K562 (cell line): ENCODE data around the gene HIKESHI. TPM values are rescaled to one million over a fixed set of nuclear protein-coding genes. Genes with fewer than 3 reads are reported as not detected.
A peak's percentile ranks its signal among the peaks of the same experiment; 100 is the strongest.

Experiments used
- BRD4 ChIP-seq: fragments of 200-600 bp; sonication (generic); IDR thresholded peaks from 2 replicates; pipeline ENCODE4 v1.6.1; 2017; ENCODE audit warnings: inconsistent platforms
- CREM ChIP-seq: IDR thresholded peaks from 2 replicates; pipeline ENCODE4 v1.6.1; 2014; ENCODE audit warnings: antibody characterized with exemption, low read depth
- HDAC1 ChIP-seq, 2 experiments: fragments of 450-650 bp; IDR thresholded peaks; 2 replicates each; pipeline ENCODE4 v1.6.1; 2016 to 2017; ENCODE audit warnings: inconsistent platforms in 1 of 2, mild to moderate bottlenecking in 1 of 2, moderate library complexity in 1 of 2
- KDM4B ChIP-seq, 2 experiments: fragments of 450-650 bp in 1 of 2; sonication (generic) in 1 of 2; IDR thresholded peaks; 2 replicates each; pipeline ENCODE4 v1.6.1; 2016 to 2017; ENCODE audit warnings: borderline replicate concordance in 2 of 2, antibody characterized with exemption in 1 of 2, low read depth in 1 of 2, mild to moderate bottlenecking in 1 of 2
- PHF20 ChIP-seq: fragments of 450-650 bp; IDR thresholded peaks from 2 replicates; pipeline ENCODE4 v1.6.1; 2018; ENCODE audit not compliant: partially characterized antibody
- SIN3B ChIP-seq: fragments of 450-650 bp; IDR thresholded peaks from 2 replicates; pipeline ENCODE4 v1.6.1; 2017; ENCODE audit warnings: low read depth, mild to moderate bottlenecking, moderate library complexity
- SIX5 ChIP-seq, 2 experiments: IDR thresholded peaks; 2 replicates each; pipeline ENCODE4 v1.6.1; 2011; ENCODE audit warnings: low read length in 2 of 2, borderline replicate concordance in 1 of 2, low read depth in 1 of 2, mild to moderate bottlenecking in 1 of 2, moderate library complexity in 1 of 2; ENCODE audit not compliant: insufficient read depth in 1 of 2
- TAF1 ChIP-seq: IDR thresholded peaks from 2 replicates; pipeline ENCODE4 v1.6.1; 2011; ENCODE audit warnings: mild to moderate bottlenecking, low read length, moderate library complexity; ENCODE audit not compliant: insufficient read depth, control insufficient read depth, severe bottlenecking; ENCODE audit errors: extremely low read depth
- ZMIZ1 ChIP-seq, 2 experiments: fragments of 150-350 bp in 1 of 2; IDR thresholded peaks; 2 replicates each; pipeline ENCODE4 v1.6.1; 2012 to 2016; ENCODE audit warnings: low read depth in 2 of 2, low read length in 2 of 2, mild to moderate bottlenecking in 1 of 2, moderate library complexity in 1 of 2
- ZNF318 ChIP-seq, 2 experiments: fragments of 450-650 bp; IDR thresholded peaks; 2 replicates each; pipeline ENCODE4 v1.6.1; 2016; ENCODE audit warnings: mild to moderate bottlenecking in 2 of 2, borderline replicate concordance in 1 of 2, low read depth in 1 of 2, moderate library complexity in 1 of 2
- ZNF41 ChIP-seq: fragments of 250-450 bp; sonication (Bioruptor Pico); conservative IDR thresholded peaks from 2 replicates; pipeline ENCODE4 v1.4.0; 2020; ENCODE audit warnings: mild to moderate bottlenecking
- ZNF431 ChIP-seq: sonication (generic); formaldehyde crosslinking; IDR thresholded peaks from 2 replicates; pipeline ENCODE4 v1.8.0; 2022; ENCODE audit warnings: mild to moderate bottlenecking, missing genetic modification reagents
- ZNF507 ChIP-seq: conservative IDR thresholded peaks from 2 replicates; pipeline ENCODE4 v1.6.1; 2017; ENCODE audit warnings: missing genetic modification characterization, missing compliant biosample characterization
- polyA plus RNA-seq, 8 experiments: library from polyadenylated mRNA; depleted of rRNA in 4 of 8; stranded (reverse) in 5 of 8; unstranded in 3 of 8; fragments of >200 nt; fragmentation: Nextera tagmentation in 2 of 8; fragmentation: Illumina TruSeq in 1 of 8; extraction: Ambion mirVana in 2 of 8; extraction: Trizol in 1 of 8; gene quantifications; 2 replicates each; pipeline versions ENCODE4 v1.2.1 to v1.2.3, GENCODE V29; 2011 to 2014; ENCODE audit warnings: inconsistent platforms in 1 of 8, missing spikeins in 1 of 8
- total RNA-seq, 7 experiments: library from RNA; depleted of rRNA in 6 of 7; stranded (reverse); fragments of >200 nt in 6 of 7; fragmentation: Illumina TruSeq in 2 of 7; extraction: Trizol in 2 of 7; gene quantifications; 2 replicates each; pipeline versions ENCODE4 v1.2.1 to v1.2.3, GENCODE V29; 2011 to 2021; ENCODE audit warnings: low replicate concordance in 1 of 7

HIKESHI gene
- total and polyA plus RNA-seq, 9 of the 15 experiments (the other 6 are each of a cell fraction or from before 2014, with no cell fraction given): 33.2 to 196 (median 62.7) TPM

DNA sequence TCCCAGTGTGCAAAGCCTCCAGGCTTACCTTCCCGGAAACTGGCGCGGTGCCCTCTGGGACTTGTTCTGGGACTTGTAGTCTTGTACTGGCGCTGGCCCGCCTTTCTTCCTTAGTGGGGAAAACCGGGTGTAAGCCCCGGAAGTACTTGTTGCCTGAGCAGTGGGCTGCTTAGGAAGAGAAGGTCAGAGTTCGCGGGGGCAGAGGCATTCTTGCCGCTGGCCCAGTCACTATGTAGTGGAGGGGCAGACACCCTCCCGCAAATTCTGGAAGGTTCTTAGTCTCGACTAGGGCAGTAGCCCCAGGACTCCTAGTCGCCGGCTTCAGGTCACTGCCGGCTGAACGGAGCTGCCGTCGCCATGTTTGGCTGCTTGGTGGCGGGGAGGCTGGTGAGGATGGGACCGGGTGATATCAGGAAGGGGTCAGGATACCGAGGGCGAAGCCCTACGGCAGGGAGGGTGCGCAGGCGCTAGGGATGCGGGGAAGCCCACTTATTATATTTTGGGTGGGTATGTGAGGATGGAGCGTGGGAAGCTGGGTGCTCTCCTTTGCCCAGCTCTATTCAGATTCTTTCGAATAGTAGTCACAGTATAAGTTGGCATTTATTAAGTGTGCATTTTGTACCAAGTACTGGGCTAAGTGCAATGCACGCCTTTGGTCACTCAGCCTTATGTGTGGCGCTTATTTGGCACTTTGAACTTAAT is at the start of gene HIKESHI (continued):
- peak in 1 of 2 experiments; percentile 80; a peak in 2 of 4 replicates for TF ChIP-seq HDAC1 (IDR thresholded peaks at IDR 0.05)
- peak; percentile 98 to 100 for TF ChIP-seq SIX5 (IDR thresholded peaks at IDR 0.05; ENCODE audit: borderline replicate concordance in 1 of 2, insufficient read depth in 1 of 2, low read depth in 1 of 2, low read length in 2 of 2)
- peak in 1 of 2 experiments; percentile 56; a peak in 1 of 4 replicates for TF ChIP-seq ZMIZ1 (IDR thresholded peaks at IDR 0.05; ENCODE audit: low read depth in 2 of 2, low read length in 2 of 2)
- no peak; the same call in 1 of the 2 replicates for TF ChIP-seq ZNF431 (CRISPR knock-in tag)
- TF ChIP-seq SIN3B: peak; percentile 71
- TF ChIP-seq ZNF318 (IDR thresholded peaks at IDR 0.05; ENCODE audit: borderline replicate concordance in 1 of 2, low read depth in 1 of 2): no peak
- peak; percentile 81; the same call in 1 of the 2 replicates for TF ChIP-seq BRD4
- TF ChIP-seq ZNF507 (tag): no peak
- TF ChIP-seq KDM4B (IDR thresholded peaks at IDR 0.05; ENCODE audit: borderline replicate concordance in 2 of 2, low read depth in 1 of 2): peak in 1 of 2 experiments; percentile 98; a peak in 2 of 4 replicates
- TF ChIP-seq PHF20: peak; percentile 92
- no peak for TF ChIP-seq ZNF41 (CRISPR knock-in tag)
- peak; percentile 89 for TF ChIP-seq CREM
- peak; percentile 78 for TF ChIP-seq TAF1
